Neuronal stem cell (in vitro differentiated cells): Measurements from ENCODE around the gene VMO1.

Source experiments
- DNase-seq: peaks from one replicate; pipeline ENCODE4 v3.0.0-alpha.2; 2013; ENCODE audit warnings: low spot score
- H2AFZ ChIP-seq: one replicate; pipeline ENCODE4 v1.6.1; 2013; ENCODE audit warnings: mild to moderate bottlenecking, low read length, inconsistent platforms
- H2AK5ac ChIP-seq: 2 replicates; pipeline ENCODE4 v1.6.1; 2013; ENCODE audit warnings: low read depth, mild to moderate bottlenecking, inconsistent platforms, low read length, moderate library complexity, mixed read lengths
- H2BK120ac ChIP-seq: 2 replicates; pipeline ENCODE4 v1.6.1; 2013; ENCODE audit warnings: low read depth, mild to moderate bottlenecking, inconsistent platforms, low read length, moderate library complexity, mixed read lengths
- H2BK12ac ChIP-seq: one replicate; pipeline ENCODE4 v1.6.1; 2013; ENCODE audit warnings: low read length, inconsistent platforms
- H2BK15ac ChIP-seq: 2 replicates; pipeline ENCODE4 v1.6.1; 2013; ENCODE audit warnings: mild to moderate bottlenecking, low read length, inconsistent platforms, mixed read lengths
- H2BK5ac ChIP-seq: one replicate; pipeline ENCODE4 v1.6.1; 2013; ENCODE audit warnings: inconsistent platforms, mild to moderate bottlenecking, low read length, moderate library complexity
- H3K14ac ChIP-seq: one replicate; pipeline ENCODE4 v1.6.1; 2013; ENCODE audit warnings: low read length, inconsistent platforms
- H3K18ac ChIP-seq: 2 replicates; pipeline ENCODE4 v1.6.1; 2013; ENCODE audit warnings: low read length, inconsistent platforms
- H3K23ac ChIP-seq: 2 replicates; pipeline ENCODE4 v1.6.1; 2013; ENCODE audit warnings: low read depth, mild to moderate bottlenecking, mixed read lengths, low read length, inconsistent platforms; ENCODE audit not compliant: poor library complexity
- H3K27ac ChIP-seq: replicated peaks from 3 replicates; pipeline ENCODE4 v1.5.1; 2013; ENCODE audit warnings: low read length, inconsistent platforms
- H3K27me3 ChIP-seq, 3 experiments: 2 replicates each; pipeline ENCODE4 v1.6.1; 2013; ENCODE audit warnings: low read length in 3 of 3, mild to moderate bottlenecking in 2 of 3, inconsistent platforms in 1 of 3, low read depth in 1 of 3, mixed read lengths in 1 of 3, moderate library complexity in 1 of 3; ENCODE audit not compliant: control insufficient read depth in 3 of 3, insufficient read depth in 3 of 3
- H3K36me3 ChIP-seq, 2 donors: replicated peaks in 1 of 2; 2 replicates each; pipeline ENCODE4 v1.6.1; 2013; ENCODE audit warnings: low read length in 2 of 2; ENCODE audit not compliant: control insufficient read depth in 2 of 2, insufficient read depth in 2 of 2
- H3K4ac ChIP-seq: 2 replicates; pipeline ENCODE4 v1.6.1; 2013; ENCODE audit warnings: inconsistent platforms, mild to moderate bottlenecking, low read length, moderate library complexity
- H3K4me1 ChIP-seq, 2 donors: 1 replicate in 1 of 2; 2 replicates in 1 of 2; pipeline ENCODE4 v1.6.1; 2013; ENCODE audit warnings: low read length in 2 of 2, low read depth in 1 of 2; ENCODE audit not compliant: control insufficient read depth in 2 of 2, insufficient read depth in 1 of 2
- H3K4me2 ChIP-seq: one replicate; pipeline ENCODE4 v1.6.1; 2013; ENCODE audit warnings: mild to moderate bottlenecking, low read length, inconsistent platforms; ENCODE audit not compliant: insufficient read depth, poor library complexity, severe bottlenecking
- H3K4me3 ChIP-seq, 2 donors: 2 replicates each; pipeline ENCODE4 v1.5.1; 2013; ENCODE audit warnings: low read length in 2 of 2, mild to moderate bottlenecking in 2 of 2, inconsistent platforms in 1 of 2, moderate library complexity in 1 of 2
- H3K79me1 ChIP-seq: one replicate; pipeline ENCODE4 v1.6.1; 2013; ENCODE audit warnings: low read depth, mild to moderate bottlenecking, inconsistent platforms, low read length, moderate library complexity
- H3K9ac ChIP-seq: one replicate; pipeline ENCODE4 v1.6.1; 2013; ENCODE audit warnings: mild to moderate bottlenecking, low read depth, low read length, inconsistent platforms; ENCODE audit not compliant: poor library complexity
- H3K9me3 ChIP-seq, 2 donors: replicated peaks in 1 of 2; 2 replicates each; pipeline versions ENCODE3 to v1.6.1; 2013; ENCODE audit warnings: low read length in 2 of 2, mild to moderate bottlenecking in 2 of 2, inconsistent platforms in 1 of 2, low read depth in 1 of 2, mixed read lengths in 1 of 2, moderate library complexity in 1 of 2; ENCODE audit not compliant: control insufficient read depth in 2 of 2, insufficient read depth in 1 of 2
- H4K8ac ChIP-seq: one replicate; pipeline ENCODE4 v1.6.1; 2013; ENCODE audit warnings: low read depth, mild to moderate bottlenecking, inconsistent platforms, low read length, moderate library complexity
- H4K91ac ChIP-seq: one replicate; pipeline ENCODE4 v1.6.1; 2013; ENCODE audit warnings: low read length, low read depth, mild to moderate bottlenecking, inconsistent platforms; ENCODE audit not compliant: poor library complexity
- WGBS, 2 donors: extraction: QIAGEN DNeasy Blood & Tissue Kit; methylation state at CpG; one replicate each; pipeline ENCODE4 v1.1.7; 2013; ENCODE audit warnings: missing lambda C conversion rate in 2 of 2, mixed read lengths in 1 of 2; ENCODE audit not compliant: insufficient read length in 2 of 2, insufficient replicate concordance in 1 of 2; ENCODE audit errors: extremely low coverage in 2 of 2; 5-methylcytosine and 5-hydroxymethylcytosine counted together

The VMO1 gene

GRCh38 chr17:4818276-4818675 lies 32.1 kb upstream of the VMO1 start:
- Histone ChIP-seq H3K18ac (no peak overlapping the region), H4K91ac (no peak overlapping the region), H2BK15ac (no peak overlapping the region), H2AK5ac (no peak overlapping the region), H3K14ac (no peak overlapping the region), H3K4me3 (no peak overlapping the region), H3K4ac (no peak overlapping the region), H3K4me2 (no peak overlapping the region), H3K9me3 (peaks cover 0 to 1% of the 10 kb centered on the region in 2 donors), H4K8ac (no peak overlapping the region), H3K27me3 (no peaks in the 10 kb centered on the region), H3K36me3 (peaks cover 38 to 73% of the 10 kb centered on the region in 2 donors), H3K27ac (no peak overlapping the region), H2BK120ac (no peak overlapping the region), H3K23ac (no peak overlapping the region), H2BK5ac (no peak overlapping the region), H2BK12ac (no peak overlapping the region), H3K4me1 (no peaks in the 10 kb centered on the region), H3K9ac (peak overlapping the region; percentile 30), H2AFZ (no peak overlapping the region), H3K79me1 (peaks cover 2% of the 10 kb centered on the region)
- no CpG with 5 or more reads among the region's 12 CpGs for WGBS, 2 donors
- DNase-seq = no peak

DNA sequence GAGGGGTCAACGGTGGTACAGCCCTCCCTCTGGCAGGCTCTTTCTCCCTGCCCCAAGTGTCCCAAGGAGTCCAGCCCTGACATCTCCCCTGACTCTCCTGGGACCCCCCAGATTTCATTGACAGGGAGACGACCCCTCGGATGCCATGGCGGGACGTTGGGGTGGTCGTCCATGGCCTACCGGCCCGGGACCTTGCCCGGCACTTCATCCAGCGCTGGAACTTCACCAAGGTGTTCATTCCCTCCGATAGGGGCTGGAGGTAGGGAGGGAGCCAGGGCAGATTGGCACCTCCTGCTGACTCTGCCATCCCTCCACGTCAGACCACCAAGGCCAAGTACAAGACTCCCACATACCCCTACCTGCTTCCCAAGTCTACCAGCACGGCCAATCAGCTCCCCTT lies 30.7 kb upstream of the VMO1 start:
- Histone ChIP-seq H3K27ac (no peak overlapping the region), H2BK120ac (no peak overlapping the region), H3K23ac (no peak overlapping the region), H4K8ac (no peak overlapping the region), H3K4ac (no peak overlapping the region), H3K9me3 (peaks cover 0 to 1% of the 10 kb centered on the region in 2 donors), H2AFZ (no peak overlapping the region), H3K18ac (no peak overlapping the region), H3K9ac (no peak overlapping the region), H2BK15ac (no peak overlapping the region), H3K4me3 (no peak overlapping the region), H2BK5ac (no peak overlapping the region), H3K14ac (no peak overlapping the region), H2BK12ac (no peak overlapping the region), H3K27me3 (no peaks in the 10 kb centered on the region), H3K36me3 (peaks cover 33 to 67% of the 10 kb centered on the region in 2 donors), H2AK5ac (no peak overlapping the region), H3K79me1 (peaks cover 2% of the 10 kb centered on the region), H3K4me2 (no peak overlapping the region), H4K91ac (no peak overlapping the region), H3K4me1 (no peaks in the 10 kb centered on the region)
- DNase-seq = no peak
- WGBS, 2 donors = no CpG with 5 or more reads among the region's 13 CpGs

DNA sequence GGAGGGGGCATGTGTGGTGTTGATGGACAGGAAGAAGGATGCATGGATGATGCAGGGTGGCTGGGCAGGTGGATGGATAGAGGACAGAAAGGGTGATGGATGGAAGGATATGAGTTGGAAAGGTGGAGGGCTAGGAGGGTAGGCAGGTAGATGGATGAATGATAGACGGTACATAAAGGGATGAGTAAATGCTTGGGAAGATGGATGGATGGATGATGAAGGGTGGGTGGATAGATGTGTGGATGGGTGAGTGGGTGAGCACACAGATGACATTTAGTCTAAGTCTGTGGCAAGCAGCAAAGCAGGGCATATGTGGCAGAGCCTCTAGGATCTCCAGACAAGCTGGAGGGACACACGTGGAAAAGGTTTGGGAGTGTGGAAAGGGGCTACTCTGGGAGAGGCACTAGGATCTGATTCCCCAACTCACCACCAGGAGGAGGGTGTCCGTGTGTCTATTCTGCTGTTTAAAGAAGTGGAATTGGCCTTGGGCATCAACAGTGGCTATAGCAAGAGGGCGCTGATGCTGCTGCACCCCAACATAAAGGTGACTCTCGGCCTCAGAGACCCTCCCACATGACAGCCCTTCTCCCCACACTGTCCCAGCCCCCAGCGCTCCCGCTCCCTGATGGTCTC lies 29.0 kb upstream of the VMO1 start:
- no peak for DNase-seq
- peaks cover 41 to 70% of the 10 kb centered on the region in 2 donors for H3K36me3 ChIP-seq
- 100% methylated on average over 1 of the region's 7 CpGs; no CpG with 5 or more reads in 1 of the 2 donors for WGBS, 2 donors

GRCh38 chr17:4812690-4813089 lies 26.5 kb upstream of the VMO1 start:
- no peak overlapping the region for H4K8ac ChIP-seq
- no peak overlapping the region for H2BK5ac ChIP-seq
- no peak overlapping the region for H4K91ac ChIP-seq
- peaks cover 8% of the 10 kb centered on the region for H3K79me1 ChIP-seq
- no peak overlapping the region for H3K18ac ChIP-seq
- H2BK120ac ChIP-seq = no peak overlapping the region
- no CpG with 5 or more reads among the region's 7 CpGs for WGBS, 2 donors
- H3K4ac ChIP-seq = no peak overlapping the region
- H3K4me3 ChIP-seq = no peak overlapping the region
- no peak overlapping the region for H3K14ac ChIP-seq
- peaks cover 0 to 1% of the 10 kb centered on the region in 2 donors for H3K9me3 ChIP-seq
- H3K4me2 ChIP-seq = no peak overlapping the region
- H2AFZ ChIP-seq = no peak overlapping the region
- peaks cover 2% of the 10 kb centered on the region in 2 donors for H3K4me1 ChIP-seq
- no peak overlapping the region for H3K27ac ChIP-seq
- no peak overlapping the region for H2AK5ac ChIP-seq
- no peak for DNase-seq
- H2BK15ac ChIP-seq = no peak overlapping the region
- peaks cover 38 to 72% of the 10 kb centered on the region in 2 donors for H3K36me3 ChIP-seq
- H2BK12ac ChIP-seq = no peak overlapping the region
- no peaks in the 10 kb centered on the region for H3K27me3 ChIP-seq
- no peak overlapping the region for H3K23ac ChIP-seq
- H3K9ac ChIP-seq = no peak overlapping the region

More for the DNA sequence above, 29.0 kb upstream of the VMO1 start:
- no peak overlapping the region for H3K27ac ChIP-seq
- no peak overlapping the region for H3K4me2 ChIP-seq
- H2BK12ac ChIP-seq = no peak overlapping the region
- H3K4me3 ChIP-seq = peak overlapping the region in 1 of 2 donors; percentile 30
- peaks cover 0 to 1% of the 10 kb centered on the region in 2 donors for H3K9me3 ChIP-seq
- H4K8ac ChIP-seq = no peak overlapping the region
- H3K14ac ChIP-seq = no peak overlapping the region
- peaks cover 2% of the 10 kb centered on the region for H3K79me1 ChIP-seq
- H3K4ac ChIP-seq = no peak overlapping the region
- H3K23ac ChIP-seq = no peak overlapping the region
- no peak overlapping the region for H2BK120ac ChIP-seq
- no peak overlapping the region for H3K9ac ChIP-seq
- no peak overlapping the region for H4K91ac ChIP-seq
- no peak overlapping the region for H2BK5ac ChIP-seq
- H3K4me1 ChIP-seq = no peaks in the 10 kb centered on the region
- no peak overlapping the region for H2AFZ ChIP-seq
- no peaks in the 10 kb centered on the region for H3K27me3 ChIP-seq
- H2BK15ac ChIP-seq = no peak overlapping the region
- H3K18ac ChIP-seq = no peak overlapping the region
- H2AK5ac ChIP-seq = peak overlapping the region; percentile 28
